ENCODE data around the gene FAM107B.

The FAM107B gene

DNA sequence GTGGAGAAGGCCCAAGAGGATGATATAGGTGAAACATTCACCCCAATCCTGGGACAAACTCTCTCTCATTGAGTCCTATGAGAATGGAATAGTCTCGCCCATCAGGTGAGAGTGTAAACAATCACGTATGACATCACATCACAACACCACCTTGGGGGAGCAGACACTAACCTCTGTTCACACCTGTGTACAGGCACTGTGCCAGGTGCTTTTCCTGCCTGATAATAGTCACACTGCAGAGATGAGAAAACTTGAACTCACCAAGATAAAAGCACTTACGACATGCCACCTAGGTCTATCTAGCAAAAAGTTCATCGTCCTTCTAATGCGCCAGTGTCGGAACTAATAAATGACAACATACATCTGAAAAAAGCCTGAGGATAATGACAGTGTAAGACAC, 187.8 kb downstream of the FAM107B start:
- FAIRE-seq = no peak

GRCh38 chr10:14585287-14586193, 189.2 kb downstream of the FAM107B start:
- FAIRE-seq = no peak
- no peak for DNase-seq (ENCODE audit: insufficient read length, low spot score)

More for the DNA sequence above, 187.8 kb downstream of the FAM107B start:
- no peak for DNase-seq (ENCODE audit: insufficient read length, low spot score)

DNA sequence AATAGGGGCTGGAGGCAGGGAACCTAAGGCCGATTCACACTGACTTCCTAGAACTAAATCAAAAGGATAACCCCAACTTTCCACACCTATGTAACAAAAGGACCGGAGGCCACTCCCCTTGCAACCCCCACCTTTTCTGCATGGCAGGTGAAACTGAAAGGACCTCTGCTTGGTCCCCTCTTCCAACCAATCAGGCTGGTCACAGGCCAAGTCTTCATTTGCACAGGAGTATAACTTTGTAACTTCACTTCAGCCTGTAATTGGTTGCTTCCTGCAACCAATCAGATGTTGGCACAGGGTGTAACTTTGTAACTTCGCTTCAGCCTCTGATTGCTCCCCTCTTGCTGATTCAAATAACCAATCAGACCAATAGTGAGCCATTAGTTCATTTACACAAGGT, 190.0 kb downstream of the FAM107B start:
- FAIRE-seq (no peak), DNase-seq (ENCODE audit: insufficient read length, low spot score) (no peak)

- FAIRE-seq = no peak
- no peak for DNase-seq (ENCODE audit: insufficient read length, low spot score)
Measured at GRCh38 chr10:14583967-14584366, 190.7 kb downstream of the FAM107B start.

DNA sequence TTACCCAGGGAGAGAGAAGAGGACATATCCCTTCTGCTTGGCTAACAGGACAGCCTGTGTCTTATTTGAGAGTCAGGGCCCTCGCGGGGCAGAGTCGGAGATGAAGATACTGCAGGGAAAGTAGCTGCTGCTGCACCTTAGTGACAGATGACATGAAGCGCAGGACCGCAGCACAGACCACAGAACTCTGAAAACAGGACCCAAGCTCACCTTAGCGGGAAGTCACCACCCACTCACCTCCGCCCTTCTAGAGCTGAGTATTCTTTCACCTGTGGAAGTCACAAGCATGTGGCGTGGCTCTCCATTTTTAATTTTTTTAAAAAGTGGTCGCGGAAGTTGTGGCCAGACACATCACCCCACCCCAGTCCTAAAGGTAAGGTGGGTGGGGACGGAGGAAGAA, 191.4 kb downstream of the FAM107B start:
- FAIRE-seq = no peak
- no peak for DNase-seq (ENCODE audit: insufficient read length, low spot score)

- no peak for FAIRE-seq
Measured at GRCh38 chr10:14581553-14582321, 193.0 kb downstream of the FAM107B start.

DNA sequence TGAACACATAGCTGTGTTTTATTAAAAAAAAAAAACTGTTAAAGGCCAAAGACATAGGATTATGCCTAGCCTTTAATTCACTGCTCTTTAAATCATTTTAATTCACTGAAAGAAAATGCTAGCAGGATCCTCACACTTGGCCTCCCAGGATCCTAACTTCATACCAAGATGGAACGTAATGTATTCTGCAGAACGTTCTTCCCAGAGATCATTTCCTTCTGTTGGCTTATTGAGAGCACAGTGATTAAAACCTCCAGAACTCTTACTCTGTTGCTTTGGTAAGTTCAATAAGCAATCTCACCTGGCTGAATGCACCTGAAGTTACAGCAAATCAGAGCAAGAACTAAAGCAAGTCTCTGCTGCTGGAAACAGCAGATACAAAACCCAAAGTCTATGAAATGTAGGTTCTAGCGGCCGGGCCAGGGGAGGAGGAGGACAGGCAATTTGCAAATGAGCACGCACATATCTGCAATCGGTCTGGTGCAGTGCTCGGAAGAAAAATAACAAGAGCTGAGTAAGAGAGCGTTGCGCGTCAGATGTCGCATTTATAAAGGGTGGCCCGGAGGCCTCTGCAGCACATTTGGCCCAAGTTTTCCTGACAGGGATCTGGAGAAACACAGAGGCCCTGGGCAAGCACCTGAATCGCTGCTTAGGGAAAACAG, 193.9 kb downstream of the FAM107B start:
- FAIRE-seq (no peak), DNase-seq (ENCODE audit: insufficient read length, low spot score) (no peak)

More at GRCh38 chr10:14581553-14582321, 193.0 kb downstream of the FAM107B start:
- DNase-seq (ENCODE audit: insufficient read length, low spot score) = no peak

- FAIRE-seq (no peak), DNase-seq (ENCODE audit: insufficient read length, low spot score) (no peak)
Measured at GRCh38 chr10:14579405-14579804, 195.3 kb downstream of the FAM107B start.

- no peak for FAIRE-seq
- no peak for DNase-seq (ENCODE audit: insufficient read length, low spot score)
Measured at GRCh38 chr10:14578060-14578952, 196.4 kb downstream of the FAM107B start.

GRCh38 chr10:14574885-14575284, 199.8 kb downstream of the FAM107B start:
- FAIRE-seq (no peak), DNase-seq (ENCODE audit: insufficient read length, low spot score) (no peak)

GRCh38 chr10:14574291-14574690, 200.4 kb downstream of the FAM107B start:
- no peak for FAIRE-seq
- no peak for DNase-seq (ENCODE audit: insufficient read length, low spot score)

GRCh38 chr10:14573666-14574261, 200.9 kb downstream of the FAM107B start:
- FAIRE-seq = no peak
- DNase-seq (ENCODE audit: insufficient read length, low spot score) = no peak

DNA sequence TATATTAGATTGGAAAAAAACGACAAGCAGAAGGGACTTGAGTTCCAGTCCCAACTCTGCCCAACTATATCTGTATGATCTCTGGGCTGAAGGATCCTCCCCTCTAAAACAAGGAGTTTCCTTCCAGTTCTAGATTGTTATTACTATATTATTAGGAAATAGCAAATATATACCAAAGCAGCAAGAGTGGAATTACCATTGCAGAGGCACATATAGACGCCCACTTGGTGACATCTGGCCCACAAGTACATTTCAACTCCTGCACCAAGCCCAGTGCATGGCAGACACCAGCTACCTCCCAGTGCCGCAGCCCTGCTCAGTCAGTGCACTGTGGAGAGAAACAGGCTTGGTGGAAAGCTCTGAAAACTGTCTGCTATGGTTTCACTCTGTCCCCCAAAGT, 201.9 kb downstream of the FAM107B start:
- no peak for FAIRE-seq
- no peak for DNase-seq (ENCODE audit: insufficient read length, low spot score)

GRCh38 chr10:14571866-14572507, 202.7 kb downstream of the FAM107B start:
- DNase-seq (ENCODE audit: insufficient read length, low spot score) = no peak
- FAIRE-seq = no peak

DNA sequence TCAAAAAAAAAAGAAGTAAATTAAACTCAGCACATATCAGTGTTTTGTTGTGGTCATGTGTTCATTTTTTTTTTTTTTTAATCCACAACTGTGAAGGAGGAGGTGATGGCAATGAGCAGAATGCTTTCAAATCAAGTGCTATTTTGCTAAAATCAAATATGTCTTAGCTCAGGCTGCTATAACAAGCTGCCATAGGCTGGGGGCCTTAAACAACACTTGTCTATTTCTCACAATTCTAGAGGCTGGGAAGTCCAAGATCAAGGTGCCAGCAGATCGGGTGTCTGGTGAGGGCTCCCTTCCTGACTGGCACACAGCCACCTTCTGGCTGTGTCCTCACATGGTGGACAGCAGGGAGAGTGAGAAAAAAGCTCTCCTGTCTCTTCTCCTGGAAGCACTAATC, 203.9 kb downstream of the FAM107B start:
- no peak for DNase-seq (ENCODE audit: insufficient read length, low spot score)

GRCh38 chr10:14569274-14570060, 205.2 kb downstream of the FAM107B start:
- FAIRE-seq (peak; percentile 63), DNase-seq (ENCODE audit: insufficient read length, low spot score) (no peak)

More for the DNA sequence above, 203.9 kb downstream of the FAM107B start:
- no peak for FAIRE-seq

DNA sequence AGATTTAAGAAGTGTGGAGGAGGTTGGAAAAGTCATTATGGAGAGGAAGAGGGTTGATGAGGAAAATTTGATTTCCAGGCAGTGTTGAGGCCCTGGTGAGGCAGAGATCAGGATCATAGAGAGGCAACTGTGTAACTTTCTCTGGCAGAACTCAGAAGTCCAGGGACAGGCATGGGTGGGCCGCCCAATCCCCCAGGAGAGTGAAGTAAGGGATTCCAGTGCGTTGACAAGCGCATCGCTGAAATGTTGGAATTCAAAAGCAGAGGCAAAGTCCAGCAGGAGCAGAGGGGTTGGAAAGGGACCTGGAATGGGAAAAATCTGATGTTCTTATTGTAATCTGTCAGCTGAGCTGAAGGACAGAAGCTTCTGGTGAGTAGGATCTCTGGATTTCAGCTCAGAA, 207.3 kb downstream of the FAM107B start:
- DNase-seq (ENCODE audit: insufficient read length, low spot score) (no peak), FAIRE-seq (no peak)

DNA sequence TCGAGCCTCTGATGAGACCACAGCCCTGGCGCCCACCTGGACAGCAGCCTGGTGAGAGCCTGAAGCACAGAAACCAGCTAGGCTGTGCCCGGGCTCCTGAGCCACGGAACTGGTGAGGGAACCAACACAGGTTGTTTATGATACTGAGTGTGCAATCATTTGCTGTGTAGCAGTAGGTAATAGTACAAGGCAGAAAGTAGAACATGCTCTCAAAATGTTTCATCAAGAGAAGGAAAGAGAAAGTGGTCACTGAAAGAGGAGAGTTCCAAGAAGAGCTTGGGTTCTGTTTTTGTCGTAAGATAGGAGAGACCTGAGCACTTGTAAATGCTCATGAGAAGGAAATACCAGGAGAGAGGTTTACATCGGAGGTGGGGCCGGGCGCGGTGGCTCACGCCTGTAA, 208.2 kb downstream of the FAM107B start:
- DNase-seq (ENCODE audit: insufficient read length, low spot score) (no peak), FAIRE-seq (no peak)

DNA sequence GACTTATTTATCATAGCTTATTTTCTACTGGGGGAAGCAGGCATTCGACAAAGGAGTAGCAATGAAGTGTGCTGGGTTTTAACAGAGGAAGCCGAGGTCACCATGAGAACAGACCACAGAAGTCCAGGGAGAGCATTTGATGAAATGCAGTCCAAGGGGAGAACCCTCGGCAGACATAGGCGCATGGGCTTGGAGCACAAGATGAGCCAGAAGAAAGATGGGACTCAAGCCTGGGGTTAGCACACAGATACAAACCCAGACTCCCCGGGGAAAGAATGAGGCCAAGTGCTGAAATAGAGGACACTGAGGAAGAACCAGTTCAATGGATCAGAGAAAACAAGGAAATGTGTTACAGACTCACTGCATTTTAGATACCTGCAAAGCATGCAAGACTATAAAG, 209.5 kb downstream of the FAM107B start:
- FAIRE-seq (no peak), DNase-seq (ENCODE audit: insufficient read length, low spot score) (no peak)
